Motor neuron (in vitro differentiated cells): ENCODE measurements around the gene HOXC4. TPM values are rescaled to one million over a fixed set of nuclear protein-coding genes. Genes with fewer than 3 reads are reported as not detected.
A peak's percentile ranks its signal among the peaks of the same experiment; 100 is the strongest.

ENCODE experiments used
- ATAC-seq, 8 experiments: fragments of 200-7000 bp; cut with Tn5 transposase; replicated peaks in 6 of 8; 2 replicates each; pipeline ENCODE4 v1.8.0; 2021; ENCODE audit warnings: mild to moderate bottlenecking in 8 of 8, moderate library complexity in 8 of 8
- H3K27ac ChIP-seq, 2 donors: fragments of 250-450 bp; sonication (Bioruptor Pico); 2 replicates each; pipeline ENCODE4 v1.9.0; 2021; ENCODE audit warnings: antibody characterized with exemption in 2 of 2, mild to moderate bottlenecking in 2 of 2, moderate library complexity in 1 of 2
- H3K4me1 ChIP-seq, 2 donors: fragments of 250-450 bp; sonication (Bioruptor Pico); replicated peaks in 1 of 2; 2 replicates each; pipeline ENCODE4 v1.6.1; 2021; ENCODE audit warnings: antibody characterized with exemption in 2 of 2, mild to moderate bottlenecking in 2 of 2, moderate library complexity in 1 of 2
- H3K4me3 ChIP-seq, 5 donors: fragments of 250-450 bp; sonication (Bioruptor Pico); 2 replicates each; pipeline ENCODE4 v1.9.0; 2021; ENCODE audit warnings: antibody characterized with exemption in 5 of 5, mild to moderate bottlenecking in 5 of 5, moderate library complexity in 4 of 5
- WGBS, 10 experiments: fragments of 450-650 bp; shearing (Covaris generic); methylation state at CpG; one replicate each; pipeline ENCODE4 v1.0.0; 2022; 5-methylcytosine and 5-hydroxymethylcytosine counted together
- in situ Hi-C, 9 experiments: fragments of 400-800 bp; cut with MboI; loops; one replicate each; pipeline ENCODE4 v1.15.0; 2021; ENCODE audit warnings: low sequenced_read_pairs in 9 of 9, low pct_unique_long_range_greater_than_20kb in 2 of 9; ENCODE audit not compliant: unreplicated experiment in 9 of 9
- total RNA-seq, 8 experiments: library from RNA; unstranded; fragments of 300-600 nt; gene quantifications; 2 replicates each; pipeline versions ENCODE4 v1.2.3 to v1.2.4, GENCODE V29; 2022

HOXC4 gene
- total RNA-seq, 8 experiments from 2014 or later, result 9.5 to 73.9 (median 40.4) TPM

- H3K4me3 ChIP-seq, result peak within 1 kb of the TSS; percentile 41 to 62 (median 49)
- peak in 7 of 8 experiments; percentile 2 to 47 (median 34) for ATAC-seq
- 0 to 7% (median 0%) methylated on average over 1 to 6 of the region's 12 CpGs; no CpG with 5 or more reads in 2 of the 10 experiments for WGBS, 10 experiments
- peak within 1 kb of the TSS; percentile 94 for H3K27ac ChIP-seq
- peaks cover 49 to 72% of the 10 kb centered on the region in 2 donors for H3K4me1 ChIP-seq
- in situ Hi-C loops, result loop anchor here in 4 of 9 experiments (5.0 to 25.0 kb wide), 4 partner anchors 155 to 330 kb away; partner anchors contain the start of genes SMUG1 (in 2 of the 4) and GPR84 (in 1 of the 4)
Measured at GRCh38 chr12:54032627-54033100, 21.0 kb upstream of the HOXC4 start, which contains the start of gene HOXC5. Gene HOXC5, plus strand, starts transcription at chr12:54033050. Its CDS starts 73 bp downstream, at chr12:54033123.

- peaks cover 44 to 73% of the 10 kb centered on the region in 2 donors for H3K4me1 ChIP-seq
- in situ Hi-C loops, result loop anchor here in 4 of 9 experiments (5.0 to 25.0 kb wide), 4 partner anchors 154 to 329 kb away; partner anchors contain the start of genes SMUG1 (in 2 of the 4) and GPR84 (in 1 of the 4)
- peak overlapping the region; percentile 41 to 58 (median 45) for H3K4me3 ChIP-seq
- peak overlapping the region; percentile 91 to 94 for H3K27ac ChIP-seq
- WGBS, 10 experiments, result 0 to 5% (median 0%) methylated on average over 2 to 28 of the region's 61 CpGs; no CpG with 5 or more reads in 1 of the 10 experiments
- peak; percentile 21 to 66 (median 52) for ATAC-seq
Measured at GRCh38 chr12:54033106-54033979, 20.3 kb upstream of the HOXC4 start.

DNA sequence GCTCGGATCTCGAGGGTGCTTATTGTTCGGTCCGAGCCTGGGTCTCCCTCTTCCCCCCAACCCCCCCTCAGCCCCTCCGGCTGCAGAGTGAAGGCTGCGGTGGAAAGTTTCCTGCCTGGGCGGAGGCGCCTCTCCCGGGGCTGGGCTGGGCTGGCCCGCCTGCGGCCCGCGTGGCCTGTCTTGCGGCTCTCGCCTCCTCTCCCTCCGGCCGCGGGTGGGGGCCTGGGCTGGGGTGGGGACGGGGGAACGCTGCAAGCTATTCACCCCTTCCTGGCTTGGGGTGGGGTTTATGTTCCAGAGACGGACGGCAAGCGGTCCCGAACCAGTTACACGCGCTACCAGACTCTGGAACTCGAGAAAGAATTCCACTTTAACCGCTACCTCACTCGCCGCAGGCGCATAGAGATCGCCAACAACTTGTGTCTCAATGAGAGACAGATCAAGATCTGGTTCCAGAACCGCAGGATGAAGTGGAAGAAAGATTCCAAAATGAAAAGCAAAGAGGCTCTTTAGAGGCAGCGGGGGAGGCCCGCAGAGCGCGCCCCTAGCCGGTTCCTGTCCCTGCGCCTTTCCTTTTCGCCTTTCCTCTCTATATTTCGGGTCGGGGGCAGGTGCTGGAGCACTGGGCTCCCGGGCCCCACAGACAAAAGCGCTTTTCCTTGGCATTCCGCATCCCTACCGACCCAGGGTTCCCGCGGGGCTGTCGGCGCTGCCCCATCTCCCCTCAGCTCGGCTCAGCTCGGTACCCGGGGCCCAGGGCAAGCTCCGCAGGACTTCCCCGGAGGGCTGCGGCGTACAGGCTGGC lies 19.5 kb upstream of the HOXC4 start:
- peak overlapping the region; percentile 41 to 58 (median 45) for H3K4me3 ChIP-seq
- ATAC-seq, result peak; percentile 6 to 46 (median 26)

DNA sequence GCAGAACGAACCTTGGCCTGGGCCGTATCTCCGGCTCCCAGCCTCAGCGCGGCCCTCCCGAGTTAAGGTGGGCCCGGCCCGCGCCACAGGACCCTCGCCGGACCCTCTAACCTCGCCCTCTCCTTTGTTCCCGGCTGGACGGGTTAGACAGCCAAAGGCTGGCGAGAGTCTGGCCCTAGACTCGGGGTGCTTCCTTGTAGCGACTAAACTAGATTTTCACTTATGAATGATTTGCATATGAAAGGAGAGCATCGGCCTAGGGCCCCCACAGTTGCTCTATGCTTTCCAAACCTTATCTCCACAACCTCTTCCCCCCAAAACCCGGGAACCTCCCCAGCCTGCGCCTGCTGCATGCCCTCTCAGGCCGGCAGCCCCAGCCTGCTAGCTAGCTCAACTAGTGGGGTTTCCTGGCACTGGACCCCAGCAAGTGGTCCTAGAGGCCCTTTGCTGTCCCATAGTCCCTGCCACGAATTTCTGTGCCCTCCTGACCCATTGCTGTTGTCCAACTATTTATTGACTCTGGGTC lies 18.8 kb upstream of the HOXC4 start:
- H3K27ac ChIP-seq, result peak overlapping the region; percentile 91 to 94
- no peak for ATAC-seq
- H3K4me3 ChIP-seq, result peak overlapping the region; percentile 41 to 58 (median 45)
- H3K4me1 ChIP-seq, result peaks cover 44 to 75% of the 10 kb centered on the region in 2 donors
- WGBS, 10 experiments, result 11 to 83% (median 45%) methylated on average over 1 to 9 of the region's 22 CpGs; no CpG with 5 or more reads in 6 of the 10 experiments
- in situ Hi-C loops, result loop anchor here in 4 of 9 experiments (5.0 to 25.0 kb wide), 4 partner anchors 152 to 327 kb away; partner anchors contain the start of genes SMUG1 (in 2 of the 4) and GPR84 (in 1 of the 4)

More for the DNA sequence above, 19.5 kb upstream of the HOXC4 start:
- H3K4me1 ChIP-seq, result peaks cover 44 to 73% of the 10 kb centered on the region in 2 donors
- WGBS, 10 experiments, result 0 to 21% (median 0%) methylated on average over 1 to 15 of the region's 57 CpGs; no CpG with 5 or more reads in 6 of the 10 experiments
- peak overlapping the region; percentile 91 to 94 for H3K27ac ChIP-seq
- in situ Hi-C loops, result loop anchor here in 4 of 9 experiments (5.0 to 25.0 kb wide), 4 partner anchors 153 to 328 kb away; partner anchors contain the start of genes SMUG1 (in 2 of the 4) and GPR84 (in 1 of the 4)

- Histone ChIP-seq H3K27ac (peak overlapping the region; percentile 91 to 94), H3K4me3 (peak overlapping the region; percentile 41 to 58 (median 45)), H3K4me1 (peaks cover 50 to 75% of the 10 kb centered on the region in 2 donors)
- no peak for ATAC-seq
- in situ Hi-C loops, result loop anchor here in 2 of 9 experiments (25.0 kb wide), 2 partner anchors 152 to 327 kb away; partner anchors contain the start of genes GPR84 (in 1 of the 2) and SMUG1 (in 1 of the 2)
- WGBS, 10 experiments, result 29 to 90% (median 67%) methylated on average over 1 to 3 of the region's 6 CpGs; no CpG with 5 or more reads in 3 of the 10 experiments
Measured at GRCh38 chr12:54035568-54036264, 17.9 kb upstream of the HOXC4 start.

DNA sequence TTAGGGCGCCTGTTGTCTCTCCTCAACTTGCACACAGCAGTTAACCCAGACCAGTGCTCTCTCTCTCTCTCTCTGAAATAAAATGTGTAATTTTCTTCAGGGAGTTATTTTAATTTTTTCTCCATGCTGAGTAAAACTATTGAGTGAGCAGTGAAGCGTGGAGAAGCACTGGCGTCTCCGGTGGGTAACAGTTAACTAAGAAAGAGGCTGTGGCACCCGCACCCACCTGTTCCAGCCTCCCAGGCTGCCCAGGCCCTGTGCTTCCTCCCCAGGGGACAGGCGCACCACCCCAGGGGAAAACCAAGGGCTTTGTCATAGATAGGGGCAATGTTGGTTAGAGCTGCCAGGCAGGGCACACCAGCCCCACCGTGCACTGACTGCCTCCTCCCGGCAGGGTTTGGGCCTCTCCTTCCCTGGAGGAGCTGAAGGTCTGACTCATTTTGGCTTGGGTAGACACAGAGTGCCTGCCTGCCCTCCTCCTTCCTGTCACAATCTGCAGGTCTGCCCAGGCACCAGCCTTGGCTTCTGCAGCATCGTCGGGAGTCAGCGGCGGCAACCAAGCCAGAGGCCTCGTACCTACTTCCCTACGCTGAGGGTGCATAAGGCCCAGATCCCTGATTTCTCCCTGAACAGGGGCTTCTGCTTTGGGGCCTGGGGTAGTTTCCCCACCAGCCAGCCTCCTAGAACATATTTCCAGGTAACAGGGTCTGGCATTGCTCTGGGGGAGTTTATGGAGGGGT lies 16.8 kb upstream of the HOXC4 start:
- H3K27ac ChIP-seq, result peak overlapping the region; percentile 37 to 91
- H3K4me3 ChIP-seq, result peak overlapping the region in 4 of 5 donors; percentile 4 to 49 (median 33)
- H3K4me1 ChIP-seq, result peaks cover 55 to 74% of the 10 kb centered on the region in 2 donors
- in situ Hi-C loops, result loop anchor here in 2 of 9 experiments (25.0 kb wide), 2 partner anchors 151 to 326 kb away; partner anchors contain the start of genes GPR84 (in 1 of the 2) and SMUG1 (in 1 of the 2)
- ATAC-seq, result peak in 7 of 8 experiments; percentile 1 to 8 (median 6)
- WGBS, 10 experiments, result 13 to 100% (median 82%) methylated on average over 3 to 9 of the region's 14 CpGs; no CpG with 5 or more reads in 4 of the 10 experiments

DNA sequence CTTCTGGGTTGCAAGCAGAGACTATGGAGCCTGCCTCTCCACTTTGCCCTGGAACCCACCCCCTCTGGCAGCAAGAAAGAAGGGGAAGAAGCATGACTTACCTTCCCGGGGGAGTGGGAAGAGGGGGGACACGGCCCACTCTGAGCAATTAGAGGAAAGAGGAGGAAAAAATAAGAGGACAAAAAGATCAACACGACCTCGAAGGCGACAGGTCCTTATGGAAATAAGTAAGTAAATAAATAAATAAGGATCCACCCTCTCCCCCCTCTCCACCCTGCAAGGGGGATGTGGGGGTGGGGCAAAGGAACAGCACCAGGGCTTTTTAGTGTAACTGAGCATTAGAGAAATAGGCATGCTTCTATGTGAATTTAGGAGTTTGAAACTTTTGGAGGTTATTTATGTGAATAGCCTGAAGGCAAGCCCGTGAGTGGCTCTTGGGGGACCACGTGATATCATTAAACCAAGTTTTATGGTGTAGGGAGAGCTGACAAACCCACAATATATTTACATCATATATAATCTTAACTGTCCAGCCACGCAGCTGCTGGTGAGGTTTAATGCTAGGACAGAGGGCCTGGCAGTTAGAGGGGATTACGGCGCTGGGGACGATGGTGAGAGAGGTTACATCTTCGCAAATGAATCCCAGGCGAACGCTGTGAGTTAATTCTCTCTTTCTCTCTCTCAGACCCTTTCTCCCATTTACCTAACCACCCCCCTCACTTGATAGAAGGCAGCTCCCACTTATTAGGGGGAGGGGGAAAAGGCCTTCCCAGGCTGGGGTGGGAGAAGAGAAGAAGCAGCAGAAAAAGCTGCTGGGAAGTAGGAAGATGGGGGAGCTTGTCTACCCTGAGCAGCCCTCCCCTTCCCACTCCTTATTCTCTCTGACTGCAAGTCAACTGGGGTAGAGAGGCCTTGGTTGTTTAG lies 16.0 kb upstream of the HOXC4 start:
- Histone ChIP-seq H3K27ac (peak overlapping the region; percentile 64 to 91), H3K4me3 (peak overlapping the region; percentile 30 to 49 (median 32)), H3K4me1 (peaks cover 56 to 74% of the 10 kb centered on the region in 2 donors)
- 0 to 85% (median 11%) methylated on average over 3 to 11 of the region's 14 CpGs; no CpG with 5 or more reads in 1 of the 10 experiments for WGBS, 10 experiments
- ATAC-seq, result peak in 5 of 8 experiments; percentile 4 to 29 (median 10)
- in situ Hi-C loops, result loop anchor here in 2 of 9 experiments (25.0 kb wide), 2 partner anchors 150 to 325 kb away; partner anchors contain the start of genes GPR84 (in 1 of the 2) and SMUG1 (in 1 of the 2)

- WGBS, 10 experiments, result 20 to 100% (median 42%) methylated on average over 1 to 3 of the region's 5 CpGs; no CpG with 5 or more reads in 4 of the 10 experiments
- peak in 2 of 8 experiments; percentile 1 to 6 for ATAC-seq
- in situ Hi-C loops, result loop anchor here in 2 of 9 experiments (25.0 kb wide), 2 partner anchors 149 to 324 kb away; partner anchors contain the start of genes GPR84 (in 1 of the 2) and SMUG1 (in 1 of the 2)
- Histone ChIP-seq H3K27ac (peak overlapping the region; percentile 64 to 90), H3K4me3 (peak overlapping the region; percentile 30 to 49 (median 32)), H3K4me1 (peaks cover 64 to 81% of the 10 kb centered on the region in 2 donors)
Measured at GRCh38 chr12:54038284-54038870, 15.3 kb upstream of the HOXC4 start.

- peak overlapping the region; percentile 30 to 49 (median 32) for H3K4me3 ChIP-seq
- in situ Hi-C loops, result loop anchor here in 2 of 9 experiments (25.0 kb wide), 2 partner anchors 148 to 323 kb away; partner anchors contain the start of genes GPR84 (in 1 of the 2) and SMUG1 (in 1 of the 2)
- ATAC-seq, result peak in 5 of 8 experiments; percentile 2 to 27 (median 7)
Measured at GRCh38 chr12:54038871-54039414, 14.7 kb upstream of the HOXC4 start.

More at GRCh38 chr12:54038871-54039414, 14.7 kb upstream of the HOXC4 start:
- Histone ChIP-seq H3K4me1 (peaks cover 69 to 87% of the 10 kb centered on the region in 2 donors), H3K27ac (peak overlapping the region; percentile 64 to 90)
- 0 to 100% (median 45%) methylated on average over 1 to 2 of the region's 9 CpGs; no CpG with 5 or more reads in 6 of the 10 experiments for WGBS, 10 experiments
